Spinal cord (tissue), 10 donors: ENCODE measurements around the gene CTU2. TPM values are rescaled to one million over a fixed set of nuclear protein-coding genes. Genes with fewer than 3 reads are reported as not detected.

Experiments used
- DNase-seq, 6 donors: peaks; one replicate each; pipeline versions ENCODE4 v3.0.0 to v3.0.0-alpha.2; 2013 to 2015; ENCODE audit warnings: low spot score in 6 of 6, low read depth in 4 of 6
- H3K27ac ChIP-seq: one replicate; pipeline ENCODE4 v1.5.1; 2013; ENCODE audit warnings: low read depth, low read length, control low read depth
- H3K27me3 ChIP-seq: one replicate; pipeline ENCODE4 v1.6.1; 2013; ENCODE audit warnings: low read length; ENCODE audit not compliant: control insufficient read depth, insufficient read depth
- H3K36me3 ChIP-seq: one replicate; pipeline ENCODE4 v1.6.1; 2013; ENCODE audit warnings: low read length; ENCODE audit not compliant: control insufficient read depth, insufficient read depth
- H3K4me1 ChIP-seq: one replicate; pipeline ENCODE4 v1.6.1; 2013; ENCODE audit warnings: low read length; ENCODE audit not compliant: control insufficient read depth, insufficient read depth
- H3K4me3 ChIP-seq: one replicate; pipeline ENCODE4 v1.5.1; 2013; ENCODE audit warnings: low read depth, low read length, control low read depth
- H3K9me3 ChIP-seq: one replicate; pipeline ENCODE4 v1.6.1; 2013; ENCODE audit warnings: low read length; ENCODE audit not compliant: control insufficient read depth, insufficient read depth
- WGBS: methylation state at CpG from one replicate; pipeline ENCODE4 v1.1.5; 2013; ENCODE audit warnings: missing lambda C conversion rate; ENCODE audit not compliant: insufficient coverage; 5-methylcytosine and 5-hydroxymethylcytosine counted together
- polyA plus RNA-seq, 2 donors: library from polyadenylated mRNA; unstranded; fragments of 120-200 nt; gene quantifications; one replicate each; pipeline ENCODE4 v1.2.1, GENCODE V29; 2013; ENCODE audit not compliant: insufficient read length in 2 of 2
- total RNA-seq, 2 donors: library from RNA; depleted of rRNA in 1 of 2; stranded (reverse); fragments of 120-200 nt in 1 of 2; fragments of >200 nt in 1 of 2; gene quantifications; one replicate each; pipeline versions ENCODE4 v1.2.3 to v1.2.4, GENCODE V29; 2013 to 2014
- donor health status: healthy.

The CTU2 gene
- total and polyA plus RNA-seq, 4 donors, result 8.6 to 25.8 (median 20.0) TPM

DNA sequence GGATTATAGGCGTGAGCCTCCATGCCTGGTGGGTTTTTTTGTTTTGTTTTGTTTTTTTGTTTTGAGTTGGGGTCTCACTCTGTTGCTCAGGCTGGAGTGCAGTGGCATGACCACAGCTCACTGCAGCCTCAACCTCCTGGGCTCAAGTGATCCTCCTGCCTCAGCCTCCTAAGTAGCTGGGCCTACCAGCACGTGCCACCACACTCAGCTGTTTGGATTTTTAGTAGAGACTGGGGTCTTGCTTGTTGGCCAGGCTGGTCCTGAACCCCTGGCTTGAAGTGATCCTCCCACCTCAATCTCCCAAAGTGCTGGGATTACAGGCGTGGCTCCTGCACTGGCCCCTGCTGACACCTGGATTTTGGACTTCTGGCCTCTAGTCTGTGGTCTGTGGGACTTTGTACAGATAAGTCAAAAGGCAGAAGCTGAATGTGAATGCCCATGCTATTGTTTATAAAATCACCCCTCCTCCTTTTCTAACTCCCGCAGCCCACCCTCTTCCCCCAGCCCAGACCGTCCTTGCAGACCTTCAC is 25.7 kb upstream of the CTU2 start:
- Histone ChIP-seq H3K27me3 (peaks cover 39% of the 10 kb centered on the region), H3K4me3 (no peak overlapping the region), H3K4me1 (peaks cover 24% of the 10 kb centered on the region), H3K9me3 (no peaks in the 10 kb centered on the region), H3K27ac (no peak overlapping the region), H3K36me3 (peaks cover 13% of the 10 kb centered on the region)
- WGBS, result 79% methylated on average over 3 of the region's 5 CpGs
- no peak for DNase-seq

DNA sequence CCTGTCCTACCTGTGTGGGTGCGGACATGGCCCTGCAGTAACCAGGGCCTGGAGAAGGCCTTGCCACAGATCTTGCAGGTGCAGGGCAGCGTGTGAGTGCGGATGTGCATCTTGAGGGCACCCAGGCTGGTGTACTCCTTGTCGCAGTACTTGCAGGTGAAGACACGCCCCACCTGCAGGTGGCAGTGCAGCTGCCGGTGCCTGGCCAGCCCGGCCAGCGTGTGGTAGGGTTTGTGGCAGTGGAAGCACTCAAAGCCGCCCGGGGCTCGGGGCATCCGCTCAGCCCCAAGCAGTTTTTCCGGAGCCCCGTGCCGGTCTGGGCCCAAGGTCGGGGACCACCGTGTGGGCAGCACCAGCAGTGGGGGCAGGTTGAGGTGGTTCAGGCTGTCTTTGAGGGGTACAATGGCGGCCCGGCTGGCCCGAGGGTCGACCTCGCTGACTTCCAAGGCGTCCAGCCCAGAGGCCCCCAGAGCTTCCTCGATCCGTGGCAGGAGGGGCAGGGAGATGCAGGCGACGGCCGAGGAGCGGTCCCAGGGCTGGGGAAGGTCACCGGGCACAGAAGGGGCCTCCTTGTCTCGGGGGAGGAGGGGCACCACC is 25.1 kb upstream of the CTU2 start:
- Histone ChIP-seq H3K27ac (no peak overlapping the region), H3K4me1 (peaks cover 30% of the 10 kb centered on the region), H3K9me3 (no peaks in the 10 kb centered on the region), H3K4me3 (no peak overlapping the region), H3K36me3 (peaks cover 9% of the 10 kb centered on the region), H3K27me3 (peaks cover 45% of the 10 kb centered on the region)
- 56% methylated on average over 31 of the region's 31 CpGs for WGBS
- no peak for DNase-seq

DNA sequence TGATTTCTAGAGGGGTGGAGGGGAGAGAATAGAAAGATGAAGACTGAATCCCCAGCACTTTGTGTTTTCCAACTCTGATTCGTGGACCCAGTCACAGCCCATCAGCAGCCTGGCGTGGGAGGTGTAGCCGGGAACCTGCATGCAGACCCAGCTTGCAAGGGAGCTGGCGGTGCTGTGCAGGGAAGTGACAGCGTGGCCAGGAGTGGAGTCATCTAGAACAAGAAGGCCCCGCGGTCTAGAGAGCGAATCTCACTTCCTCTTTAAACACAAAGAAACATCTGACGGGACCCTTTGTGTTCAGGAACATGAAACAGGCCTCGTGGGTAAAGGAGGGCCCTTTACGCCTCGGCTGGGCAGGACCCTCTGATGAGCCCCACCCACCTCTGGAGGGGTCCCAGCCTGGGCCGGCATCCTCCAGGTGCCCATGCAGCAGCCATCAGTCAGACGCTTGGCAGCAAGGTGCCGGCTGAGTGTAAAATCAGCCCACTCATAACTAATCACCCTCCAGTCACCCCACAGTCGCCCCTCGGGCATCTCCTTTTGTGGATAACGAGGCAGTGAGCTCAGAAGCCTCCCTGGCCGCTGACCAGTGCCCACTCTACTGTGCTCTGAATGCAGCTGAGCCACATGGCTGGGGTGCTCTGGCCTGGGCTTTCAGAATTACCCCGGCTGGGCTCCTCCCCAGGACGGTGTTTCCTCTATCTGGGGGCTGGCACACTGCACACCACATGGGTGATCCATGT is 24.4 kb upstream of the CTU2 start:
- 48% methylated on average over 21 of the region's 21 CpGs for WGBS
- Histone ChIP-seq H3K4me1 (peaks cover 36% of the 10 kb centered on the region), H3K4me3 (no peak overlapping the region), H3K9me3 (no peaks in the 10 kb centered on the region), H3K27ac (no peak overlapping the region), H3K27me3 (peaks cover 50% of the 10 kb centered on the region), H3K36me3 (peaks cover 3% of the 10 kb centered on the region)
- peak in 1 of 6 donors; percentile 25 for DNase-seq

DNA sequence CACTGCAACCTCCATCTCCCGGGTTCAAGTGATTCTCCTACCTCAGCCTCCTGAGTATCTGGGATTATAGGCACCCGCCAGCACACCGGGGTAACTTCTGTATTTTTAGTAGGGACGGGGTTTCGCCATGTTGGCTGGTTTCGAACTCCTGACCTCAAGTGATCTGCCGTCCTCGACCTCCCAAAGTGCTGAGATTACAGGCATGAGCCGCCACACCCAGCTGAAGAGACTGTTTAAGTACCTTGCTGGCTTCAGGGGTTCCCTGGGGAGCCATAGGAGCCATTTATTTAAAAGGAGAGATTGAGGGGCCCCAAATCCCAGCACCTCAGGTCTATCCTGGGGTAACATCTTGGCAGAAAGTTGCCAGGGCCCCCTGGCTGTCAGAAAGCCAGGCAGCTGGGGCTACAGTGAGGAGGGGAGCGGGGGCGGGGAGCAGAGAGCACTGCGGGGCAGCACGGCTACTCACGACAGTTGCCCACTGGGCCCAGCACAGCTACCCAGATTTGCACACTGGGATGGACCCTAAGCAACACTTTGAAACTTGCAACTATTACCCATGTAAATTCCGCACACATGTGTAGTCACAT is 21.6 kb upstream of the CTU2 start:
- 65% methylated on average over 14 of the region's 15 CpGs for WGBS
- Histone ChIP-seq H3K27me3 (peaks cover 61% of the 10 kb centered on the region), H3K4me3 (no peak overlapping the region), H3K4me1 (peaks cover 30% of the 10 kb centered on the region), H3K27ac (no peak overlapping the region), H3K36me3 (no peaks in the 10 kb centered on the region), H3K9me3 (no peaks in the 10 kb centered on the region)
- no peak for DNase-seq

DNA sequence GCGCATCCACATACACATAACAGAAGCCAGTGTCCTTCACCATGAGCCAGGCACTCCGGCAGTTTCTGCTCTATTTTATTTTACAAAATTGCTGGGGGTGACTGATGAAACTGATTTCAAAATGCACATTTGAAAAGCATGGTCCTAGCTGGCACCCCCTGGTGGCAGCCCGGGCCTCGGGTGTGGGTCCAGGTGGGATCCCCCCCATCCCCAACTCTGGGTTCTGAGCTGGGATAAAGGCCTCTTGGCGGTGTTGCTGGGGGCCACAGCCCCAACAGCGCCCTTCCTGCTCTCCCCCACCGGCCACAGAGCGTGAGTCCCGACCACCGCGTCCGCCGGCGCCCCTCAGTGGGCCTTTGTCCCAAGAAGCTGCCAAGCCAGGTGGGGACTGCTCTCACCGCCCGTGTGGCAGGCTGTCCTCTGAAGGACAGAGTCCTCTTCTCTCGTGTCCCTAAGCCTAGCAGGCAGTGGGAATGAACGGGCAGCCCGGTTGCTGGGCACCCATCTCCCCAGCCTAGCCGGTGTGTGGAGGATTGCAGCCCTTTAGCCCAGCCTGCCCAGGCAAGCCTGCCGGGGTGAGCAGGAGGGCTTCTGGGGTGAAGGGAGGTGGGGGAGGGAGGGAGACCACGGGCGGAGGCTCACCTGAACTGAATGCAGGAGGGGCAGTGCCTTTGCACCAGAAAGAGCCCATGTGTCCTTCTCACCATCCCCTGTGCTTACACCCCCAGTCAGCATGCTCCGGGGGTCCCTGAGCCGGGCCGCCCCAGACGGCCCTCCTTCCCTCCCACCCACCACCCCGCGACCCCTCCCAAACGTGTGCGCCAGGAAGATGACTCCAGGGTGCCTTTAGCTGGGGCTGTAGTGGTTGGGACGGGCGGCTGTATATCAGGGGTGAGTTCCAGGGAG is 20.9 kb upstream of the CTU2 start:
- no peak overlapping the region for H3K27ac ChIP-seq
- peaks cover 61% of the 10 kb centered on the region for H3K27me3 ChIP-seq
- H3K4me3 ChIP-seq, result no peak overlapping the region
- H3K4me1 ChIP-seq, result peaks cover 30% of the 10 kb centered on the region
- DNase-seq, result no peak
- WGBS, result 9% methylated on average over 21 of the region's 33 CpGs
- H3K36me3 ChIP-seq, result no peaks in the 10 kb centered on the region
- H3K9me3 ChIP-seq, result no peaks in the 10 kb centered on the region

DNA sequence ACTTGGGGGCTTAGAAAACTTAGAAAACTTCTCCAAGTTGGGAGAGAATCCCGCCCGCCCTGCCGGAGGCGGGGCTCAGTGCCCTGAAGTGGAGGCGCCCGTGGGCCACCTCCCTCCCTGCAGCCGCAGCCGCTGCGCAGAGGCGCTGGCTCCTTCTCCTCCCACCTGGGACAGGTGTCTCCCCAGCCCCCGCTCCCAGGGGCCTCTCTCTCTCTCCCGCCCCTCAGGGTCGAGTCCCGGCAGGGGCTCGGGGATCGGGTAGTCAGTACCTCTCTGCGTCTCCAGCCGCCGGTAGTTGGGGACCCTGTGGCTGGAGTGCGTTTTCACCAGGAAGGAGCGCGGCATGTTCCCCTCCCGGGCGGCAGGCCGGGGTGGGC is 20.3 kb upstream of the CTU2 start:
- DNase-seq, result no peak
- no peak overlapping the region for H3K27ac ChIP-seq
- no peaks in the 10 kb centered on the region for H3K9me3 ChIP-seq
- H3K4me3 ChIP-seq, result peak overlapping the region; percentile 24
- H3K4me1 ChIP-seq, result peaks cover 30% of the 10 kb centered on the region
- no peaks in the 10 kb centered on the region for H3K36me3 ChIP-seq
- WGBS, result 0% methylated on average over 23 of the region's 25 CpGs
- H3K27me3 ChIP-seq, result peaks cover 59% of the 10 kb centered on the region

DNA sequence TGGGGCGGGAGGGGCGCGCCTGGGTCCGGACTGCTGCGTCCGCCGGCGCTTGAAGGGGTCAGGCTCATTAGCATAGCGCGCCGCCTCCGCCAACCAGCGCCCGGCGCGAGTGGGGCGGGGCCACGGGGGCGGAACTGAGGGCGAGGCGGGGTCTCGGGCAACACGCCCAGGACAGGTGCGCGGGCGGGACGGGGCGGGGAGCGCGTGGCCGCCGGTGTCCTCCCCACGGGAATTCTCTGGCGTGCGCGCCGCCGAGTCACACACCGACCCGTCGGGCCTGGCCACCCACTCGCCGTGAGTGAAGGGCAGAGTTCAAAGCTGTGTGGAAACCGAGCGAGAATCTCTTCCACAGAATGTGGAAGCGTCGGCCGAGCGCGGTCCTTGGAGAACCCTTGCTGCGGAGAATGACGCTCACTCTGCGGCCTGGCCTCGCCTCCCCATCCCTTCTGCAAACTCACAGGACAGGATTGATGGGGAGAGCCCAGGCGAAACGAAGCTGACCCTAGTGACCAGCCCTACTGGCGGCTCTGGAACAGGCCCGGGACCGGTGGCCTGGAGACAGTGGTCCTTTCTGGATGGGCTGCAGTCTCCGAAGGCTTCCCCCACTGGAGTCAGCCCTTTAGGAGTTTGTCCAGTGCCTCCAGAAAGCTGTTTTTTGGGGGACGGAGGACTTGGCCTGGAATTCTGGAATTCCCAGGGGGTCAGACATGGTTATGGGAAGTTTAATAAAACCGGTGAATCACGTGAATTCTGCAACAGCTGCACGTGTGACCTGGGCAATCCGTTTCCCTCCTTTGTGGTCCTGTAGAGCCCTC is 19.7 kb upstream of the CTU2 start, which contains the start of gene SNAI3:
SNAI3 (minus strand) TSS at position 69 of the 815 bp plus-strand sequence. CDS start 101 bp downstream, outside the sequence.
- peak in 2 of 6 donors; percentile 55 to 59 for DNase-seq
- Histone ChIP-seq H3K27me3 (peaks cover 56% of the 10 kb centered on the region), H3K9me3 (no peaks in the 10 kb centered on the region), H3K36me3 (no peaks in the 10 kb centered on the region), H3K27ac (no peak within 1 kb of the TSS), H3K4me1 (peaks cover 26% of the 10 kb centered on the region), H3K4me3 (peak within 1 kb of the TSS; percentile 24)
- 5% methylated on average over 65 of the region's 65 CpGs for WGBS

DNA sequence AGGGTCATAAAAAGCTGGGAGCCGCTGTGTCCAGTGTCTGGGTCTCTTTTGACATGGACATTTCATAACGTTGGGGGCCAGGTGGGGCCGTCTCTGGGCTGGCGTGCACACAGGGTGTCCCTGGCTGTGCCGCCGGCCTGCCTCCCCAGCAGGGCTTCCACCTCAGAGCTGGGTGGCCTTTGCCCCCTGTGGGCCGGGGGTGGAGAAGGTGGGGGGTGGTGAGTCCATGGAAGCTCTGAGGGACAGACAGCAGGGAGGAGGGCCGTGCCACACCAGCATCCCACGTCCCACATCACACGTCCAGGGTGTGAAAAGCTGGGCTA is 19.1 kb upstream of the CTU2 start:
- DNase-seq, result no peak
- 61% methylated on average over 6 of the region's 10 CpGs for WGBS
- H3K4me3 ChIP-seq, result no peak overlapping the region
- no peaks in the 10 kb centered on the region for H3K36me3 ChIP-seq
- no peaks in the 10 kb centered on the region for H3K9me3 ChIP-seq
- peaks cover 21% of the 10 kb centered on the region for H3K4me1 ChIP-seq
- H3K27me3 ChIP-seq, result peaks cover 53% of the 10 kb centered on the region
- H3K27ac ChIP-seq, result no peak overlapping the region

DNA sequence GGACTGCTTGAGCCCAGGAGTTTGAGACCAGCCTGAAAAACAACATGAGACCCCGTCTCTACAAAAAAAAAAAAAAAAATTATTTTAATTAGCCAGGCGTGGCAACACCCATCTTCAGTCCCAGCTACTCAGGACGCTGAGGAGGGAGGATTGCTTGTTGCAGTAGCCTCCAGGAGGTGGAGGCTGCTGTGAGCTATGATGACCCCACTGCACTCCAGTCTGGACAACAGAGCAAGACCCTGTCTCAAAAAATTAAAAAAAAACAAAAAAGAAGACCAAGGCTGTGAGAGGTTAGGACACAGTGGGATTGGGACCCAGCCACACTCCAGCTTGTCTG is 18.7 kb upstream of the CTU2 start:
- Histone ChIP-seq H3K9me3 (no peaks in the 10 kb centered on the region), H3K4me1 (peaks cover 21% of the 10 kb centered on the region), H3K4me3 (no peak overlapping the region), H3K27me3 (peaks cover 53% of the 10 kb centered on the region), H3K36me3 (no peaks in the 10 kb centered on the region), H3K27ac (no peak overlapping the region)
- no peak for DNase-seq
- no CpG with 5 or more reads among the region's 3 CpGs for WGBS
